Colonic mucosa (tissue), 4 donors: ENCODE data around the gene PNRC1. TPM values are rescaled to one million over a fixed set of nuclear protein-coding genes. Genes with fewer than 3 reads are reported as not detected.

Experiments used
- DNase-seq: peaks from one replicate; pipeline ENCODE4 v3.0.0-alpha.2; 2020
- H3K27ac ChIP-seq: fragments of 200-600 bp; one replicate; pipeline ENCODE4 v1.8.0; 2021
- H3K27me3 ChIP-seq: fragments of 200-600 bp; one replicate; pipeline ENCODE4 v1.8.0; 2021
- H3K36me3 ChIP-seq: fragments of 200-600 bp; one replicate; pipeline ENCODE4 v1.8.0; 2021
- H3K4me1 ChIP-seq: fragments of 200-600 bp; one replicate; pipeline ENCODE4 v1.8.0; 2021; ENCODE audit warnings: mild to moderate bottlenecking
- H3K4me3 ChIP-seq: fragments of 200-600 bp; one replicate; pipeline ENCODE4 v1.8.0; 2021
- H3K9ac ChIP-seq, 2 donors: one replicate each; pipeline ENCODE4 v1.7.0; 2013; ENCODE audit warnings: control low read depth in 2 of 2, low read depth in 2 of 2, low read length in 2 of 2
- H3K9me3 ChIP-seq: fragments of 200-600 bp; one replicate; pipeline ENCODE4 v1.8.0; 2021
- CTCF ChIP-seq: fragments of 200-600 bp; IDR thresholded peaks from one replicate; pipeline ENCODE4 v1.8.0; 2022; ENCODE audit warnings: antibody characterized with exemption, mild to moderate bottlenecking
- intact Hi-C: fragments of 100-400 bp; cut with DNase I; formaldehyde crosslinking; loops from one replicate; pipeline ENCODE4 v1.14.1; 2022
- total RNA-seq, 2 donors: library from RNA; stranded (reverse); fragmentation: NEBNext Ultra II Directional in 1 of 2; extraction: Animal tissue kit (Norgen Biotek cat#: 25700) in 1 of 2; gene quantifications; one replicate each; pipeline ENCODE4 v1.2.1, GENCODE V29; 2021
- donor health status: healthy.
- donor health status: DM: no; HTN: no; CAD: no.
- donor health status: DM: no; HTN: no; CAD: no.

Gene PNRC1
- total RNA-seq, 2 donors from 2014 or later, result 47.8 to 143 TPM

GRCh38 chr6:89045011-89045387 lies 35.6 kb upstream of the PNRC1 start:
- no peak overlapping the region for H3K27ac ChIP-seq
- no peak overlapping the region for H3K9ac ChIP-seq
- H3K36me3 ChIP-seq, result no peaks in the 10 kb centered on the region
- intact Hi-C loops, result no loop called here
- no peak for TF ChIP-seq CTCF
- no peaks in the 10 kb centered on the region for H3K9me3 ChIP-seq
- H3K27me3 ChIP-seq, result no peaks in the 10 kb centered on the region
- H3K4me1 ChIP-seq, result no peaks in the 10 kb centered on the region
- no peak overlapping the region for H3K4me3 ChIP-seq
- no peak for DNase-seq

DNA sequence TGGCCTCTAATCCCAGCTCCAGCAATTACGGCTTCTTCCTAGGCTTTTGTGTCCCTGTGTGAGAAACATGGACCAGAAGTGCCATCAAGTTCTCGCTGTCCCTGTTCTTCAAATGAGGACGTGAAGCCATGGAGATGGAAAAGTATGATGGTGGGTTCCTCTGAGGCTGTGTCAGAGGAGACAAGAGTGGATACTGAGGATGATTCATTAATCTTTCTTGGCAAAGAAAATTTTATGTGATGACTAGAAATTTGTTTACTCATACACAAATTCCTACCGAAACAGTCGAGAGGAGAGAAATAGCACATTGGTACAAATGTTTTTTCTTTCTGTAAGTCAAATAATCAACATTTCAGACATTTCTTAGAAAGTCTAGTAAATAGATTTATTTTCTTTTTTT lies 35.0 kb upstream of the PNRC1 start:
- intact Hi-C loops, result no loop called here
- H3K9me3 ChIP-seq, result no peaks in the 10 kb centered on the region
- H3K4me3 ChIP-seq, result no peak overlapping the region
- no peaks in the 10 kb centered on the region for H3K27me3 ChIP-seq
- TF ChIP-seq CTCF, result no peak
- no peak overlapping the region for H3K9ac ChIP-seq
- H3K4me1 ChIP-seq, result no peaks in the 10 kb centered on the region
- H3K27ac ChIP-seq, result no peak overlapping the region
- no peaks in the 10 kb centered on the region for H3K36me3 ChIP-seq
- DNase-seq, result no peak

DNA sequence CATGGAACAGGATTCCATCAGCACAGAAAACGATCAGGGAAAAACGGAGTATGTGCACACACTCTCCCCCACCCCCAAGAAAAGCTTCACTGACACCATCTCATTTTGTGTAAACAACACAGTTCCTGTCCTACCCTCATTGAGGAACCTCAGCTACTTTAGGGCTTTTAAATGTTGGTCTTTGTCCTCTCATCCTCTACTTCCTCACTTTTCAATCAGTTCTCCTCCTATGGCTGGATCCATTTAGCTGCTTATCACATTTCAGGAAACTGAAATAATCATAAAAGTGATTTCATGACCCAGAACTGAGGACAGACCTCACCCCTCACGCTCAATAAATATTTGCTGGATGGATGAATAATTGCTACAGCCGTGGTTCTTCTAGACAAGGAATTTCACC lies 33.1 kb upstream of the PNRC1 start:
- no peak overlapping the region for H3K4me3 ChIP-seq
- intact Hi-C loops, result no loop called here
- H3K9me3 ChIP-seq, result no peaks in the 10 kb centered on the region
- H3K27ac ChIP-seq, result no peak overlapping the region
- H3K4me1 ChIP-seq, result no peaks in the 10 kb centered on the region
- no peak for DNase-seq
- H3K9ac ChIP-seq, result no peak overlapping the region
- H3K36me3 ChIP-seq, result no peaks in the 10 kb centered on the region
- H3K27me3 ChIP-seq, result no peaks in the 10 kb centered on the region
- TF ChIP-seq CTCF, result no peak

DNA sequence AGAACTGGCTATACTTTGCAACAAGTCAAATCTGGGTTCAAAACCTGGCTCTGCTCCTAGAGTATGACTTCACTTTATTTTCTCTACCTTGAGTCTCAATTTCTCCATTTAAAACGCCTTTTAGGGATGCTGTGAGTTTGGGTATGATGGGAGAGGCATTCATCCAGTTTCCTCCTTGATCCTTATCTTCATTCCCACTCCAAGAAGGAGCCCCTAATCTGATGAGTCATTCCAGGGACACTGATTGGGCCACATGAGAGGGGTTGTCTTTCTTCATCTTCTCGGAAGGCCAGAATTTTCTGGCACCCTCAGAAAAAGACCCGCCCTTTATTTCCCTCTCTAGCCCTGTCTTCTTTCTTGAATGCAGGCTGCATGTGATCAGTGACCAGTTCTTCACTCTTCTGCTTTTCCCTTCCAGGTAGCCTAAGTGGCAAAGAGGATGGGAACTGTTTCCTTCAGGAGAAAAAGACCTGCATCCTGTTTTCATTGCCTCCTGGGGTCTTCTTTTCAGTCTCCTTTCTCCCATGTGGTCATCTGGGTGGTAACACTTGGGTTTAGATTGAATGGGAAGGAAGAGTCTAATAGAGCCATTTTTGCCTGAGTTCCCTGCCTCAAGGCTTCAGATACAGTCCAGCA lies 32.1 kb upstream of the PNRC1 start:
- Histone ChIP-seq H3K27me3 (no peaks in the 10 kb centered on the region), H3K9ac (no peak overlapping the region), H3K36me3 (no peaks in the 10 kb centered on the region), H3K4me3 (no peak overlapping the region), H3K4me1 (no peaks in the 10 kb centered on the region), H3K9me3 (no peaks in the 10 kb centered on the region), H3K27ac (no peak overlapping the region)
- intact Hi-C loops, result no loop called here
- DNase-seq, result no peak
- no peak for TF ChIP-seq CTCF

DNA sequence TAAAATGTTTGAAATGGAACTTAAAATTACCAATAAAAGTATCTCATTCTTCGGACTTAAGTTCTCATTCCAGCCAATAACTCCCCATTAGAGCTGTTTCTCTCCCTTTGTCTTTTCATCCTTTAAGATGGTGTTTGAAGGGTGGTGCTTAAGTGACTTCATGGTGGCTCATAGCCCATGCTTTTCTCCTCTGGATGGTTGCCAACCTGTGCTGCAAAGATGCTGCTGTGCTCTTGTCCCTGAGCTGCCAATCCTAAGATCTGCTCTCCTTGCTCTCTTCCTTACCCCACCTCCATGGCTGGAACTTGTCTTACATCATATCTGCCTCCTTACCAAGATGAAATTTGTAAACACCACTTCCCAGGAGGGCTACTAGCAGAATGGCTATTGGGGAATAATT lies 31.6 kb upstream of the PNRC1 start:
- H3K36me3 ChIP-seq, result no peaks in the 10 kb centered on the region
- H3K4me1 ChIP-seq, result no peaks in the 10 kb centered on the region
- intact Hi-C loops, result no loop called here
- no peaks in the 10 kb centered on the region for H3K27me3 ChIP-seq
- no peak for DNase-seq
- H3K9me3 ChIP-seq, result no peaks in the 10 kb centered on the region
- TF ChIP-seq CTCF, result no peak
- no peak overlapping the region for H3K9ac ChIP-seq
- no peak overlapping the region for H3K4me3 ChIP-seq
- no peak overlapping the region for H3K27ac ChIP-seq

DNA sequence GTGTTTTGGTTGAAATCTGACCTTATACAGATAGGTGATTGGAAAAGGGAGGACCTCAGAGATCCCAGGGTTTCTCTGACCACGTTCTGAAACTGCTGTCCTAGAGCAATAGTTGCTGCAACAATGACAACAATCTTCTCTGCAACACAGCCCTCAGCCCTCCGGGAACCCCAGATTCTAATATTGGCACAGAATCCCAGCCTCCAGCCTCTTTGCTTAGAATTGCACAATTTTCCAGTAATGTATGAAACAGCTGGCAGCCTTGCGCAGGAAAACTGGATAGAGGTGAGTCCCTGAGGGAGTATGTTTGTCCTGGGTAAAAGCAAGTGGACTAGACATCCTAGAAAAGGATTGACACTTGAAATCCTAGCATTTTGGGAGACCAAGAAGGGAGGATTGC lies 30.4 kb upstream of the PNRC1 start:
- H3K9me3 ChIP-seq, result no peaks in the 10 kb centered on the region
- no peak for TF ChIP-seq CTCF
- no peak overlapping the region for H3K9ac ChIP-seq
- no peaks in the 10 kb centered on the region for H3K4me1 ChIP-seq
- no peak overlapping the region for H3K27ac ChIP-seq
- intact Hi-C loops, result no loop called here
- no peaks in the 10 kb centered on the region for H3K36me3 ChIP-seq
- no peak overlapping the region for H3K4me3 ChIP-seq
- no peak for DNase-seq
- H3K27me3 ChIP-seq, result no peaks in the 10 kb centered on the region
